NCI-H2196 (cell line): ENCODE data around the gene KIFC3.
"Not testable (repeated sequence)": the region's sequence is repeated elsewhere in the genome, so short reads cannot be mapped to it uniquely, and the experiment has no call there.

Experiments
- DNase-seq: peaks from one replicate; lab custom pipeline; 2025; ENCODE audit not compliant: unreplicated experiment; lab: John Stamatoyannopoulos, UW

The KIFC3 gene

GRCh38 chr16:57755061-57755684 lies 47.1 kb downstream of the KIFC3 start:
- DNase-seq = no peak

GRCh38 chr16:57754354-57755060 lies 47.8 kb downstream of the KIFC3 start:
- DNase-seq = no peak

GRCh38 chr16:57753448-57754353 lies 48.6 kb downstream of the KIFC3 start:
- DNase-seq = no peak

GRCh38 chr16:57752581-57753447 lies 49.5 kb downstream of the KIFC3 start:
- no peak for DNase-seq

- DNase-seq = no peak
Measured at GRCh38 chr16:57752203-57752580, 50.1 kb downstream of the KIFC3 start.

- DNase-seq = no peak
Measured at GRCh38 chr16:57751539-57752202, 50.6 kb downstream of the KIFC3 start.

- no peak for DNase-seq
Measured at GRCh38 chr16:57750796-57751538, 51.3 kb downstream of the KIFC3 start.

GRCh38 chr16:57749856-57750452 lies 52.3 kb downstream of the KIFC3 start:
- DNase-seq = no peak

GRCh38 chr16:57749101-57749692 lies 53.1 kb downstream of the KIFC3 start:
- no peak for DNase-seq

GRCh38 chr16:57748596-57748995 lies 53.7 kb downstream of the KIFC3 start:
- no peak for DNase-seq

- DNase-seq = no peak
Measured at GRCh38 chr16:57747996-57748395, 54.3 kb downstream of the KIFC3 start.

- no peak for DNase-seq
Measured at GRCh38 chr16:57747496-57747895, 54.8 kb downstream of the KIFC3 start.

GRCh38 chr16:57747091-57747490 lies 55.2 kb downstream of the KIFC3 start:
- no peak for DNase-seq

- not testable (repeated sequence) for DNase-seq
Measured at GRCh38 chr16:57746316-57746715, 56.0 kb downstream of the KIFC3 start.

GRCh38 chr16:57745768-57746167 lies 56.5 kb downstream of the KIFC3 start:
- no peak for DNase-seq

- no peak for DNase-seq
Measured at GRCh38 chr16:57744642-57744903, 57.7 kb downstream of the KIFC3 start.

- DNase-seq = no peak
Measured at GRCh38 chr16:57743886-57744641, 58.2 kb downstream of the KIFC3 start.

GRCh38 chr16:57743458-57743857 lies 58.8 kb downstream of the KIFC3 start:
- no peak for DNase-seq
